OCI-LY3 (cell line): ENCODE results near the gene TM9SF2.

Experiments used
- EZH2phosphoT487 ChIP-seq: fragments of 200-600 bp; shearing (Covaris generic); IDR thresholded peaks from 2 replicates; pipeline ENCODE4 v1.6.1; 2018; ENCODE audit warnings: antibody characterized with exemption, mixed run types, low read depth
- TF ChIP-seq, protein P1 (sequence below): fragments of 200-600, 300-600 bp; sonication (generic); IDR thresholded peaks from 2 replicates; pipeline ENCODE4 v1.5.1; 2014; ENCODE audit warnings: antibody characterized with exemption, low read length, low read depth

- no peak for TF ChIP-seq EZH2phosphoT487
- TF ChIP-seq, protein P1, sequence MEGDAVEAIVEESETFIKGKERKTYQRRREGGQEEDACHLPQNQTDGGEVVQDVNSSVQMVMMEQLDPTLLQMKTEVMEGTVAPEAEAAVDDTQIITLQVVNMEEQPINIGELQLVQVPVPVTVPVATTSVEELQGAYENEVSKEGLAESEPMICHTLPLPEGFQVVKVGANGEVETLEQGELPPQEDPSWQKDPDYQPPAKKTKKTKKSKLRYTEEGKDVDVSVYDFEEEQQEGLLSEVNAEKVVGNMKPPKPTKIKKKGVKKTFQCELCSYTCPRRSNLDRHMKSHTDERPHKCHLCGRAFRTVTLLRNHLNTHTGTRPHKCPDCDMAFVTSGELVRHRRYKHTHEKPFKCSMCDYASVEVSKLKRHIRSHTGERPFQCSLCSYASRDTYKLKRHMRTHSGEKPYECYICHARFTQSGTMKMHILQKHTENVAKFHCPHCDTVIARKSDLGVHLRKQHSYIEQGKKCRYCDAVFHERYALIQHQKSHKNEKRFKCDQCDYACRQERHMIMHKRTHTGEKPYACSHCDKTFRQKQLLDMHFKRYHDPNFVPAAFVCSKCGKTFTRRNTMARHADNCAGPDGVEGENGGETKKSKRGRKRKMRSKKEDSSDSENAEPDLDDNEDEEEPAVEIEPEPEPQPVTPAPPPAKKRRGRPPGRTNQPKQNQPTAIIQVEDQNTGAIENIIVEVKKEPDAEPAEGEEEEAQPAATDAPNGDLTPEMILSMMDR, result no peak
These were observed 13.5 kb downstream of the TM9SF2 start for GRCh38 chr13:99514801-99515200.
